SW480 (cell line): ENCODE results near the gene ZNF544.
"Not testable (repeated sequence)": the region's sequence is repeated elsewhere in the genome, so short reads cannot be mapped to it uniquely, and the experiment has no call there.

ENCODE experiments used
- DNase-seq: peaks from one replicate; pipeline ENCODE4 v3.0.0-alpha.2; 2016; ENCODE audit warnings: low spot score

Gene ZNF544

GRCh38 chr19:58305065-58305931, 76.6 kb downstream of the ZNF544 start, which contains the start of gene ERVK3-1:
Gene ERVK3-1 (plus strand): TSS chr19:58305377. CDS start chr19:58312169, 6,792 bp downstream.
- peak; percentile 98 for DNase-seq

GRCh38 chr19:58305932-58306323, 77.2 kb downstream of the ZNF544 start:
- DNase-seq, result peak; percentile 19

- no peak for DNase-seq
Observed at GRCh38 chr19:58307736-58308135, 79.0 kb downstream of the ZNF544 start.

GRCh38 chr19:58310685-58311084, 82.0 kb downstream of the ZNF544 start:
- DNase-seq, result not testable (repeated sequence)

DNA sequence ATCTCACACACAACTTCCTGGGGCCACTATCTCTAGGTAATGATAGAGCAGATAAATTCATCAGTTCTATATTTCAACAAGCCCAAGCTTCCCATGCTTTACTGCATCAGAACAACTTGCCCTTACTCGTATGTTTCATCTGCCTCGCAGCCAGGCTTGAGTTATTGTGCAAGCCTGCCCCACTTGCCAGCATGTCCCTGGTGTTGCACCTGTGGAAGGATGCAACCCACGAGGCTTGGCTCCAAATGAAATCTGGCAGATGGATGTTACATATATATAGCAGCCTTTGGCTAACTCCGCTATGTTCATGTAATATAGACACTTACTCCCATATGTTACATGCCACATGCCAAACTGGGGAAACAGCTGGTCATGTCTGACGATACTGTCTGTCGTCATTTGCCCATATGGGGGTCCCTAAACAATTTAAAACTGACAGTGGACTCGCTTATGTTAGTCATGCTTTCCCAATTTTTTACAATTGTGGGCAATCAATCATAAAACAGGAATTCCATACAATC, 82.7 kb downstream of the ZNF544 start:
- DNase-seq, result no peak
